SU-DHL-6 (cell line): ENCODE measurements around the gene MS4A18.

Source experiments
- EZH2phosphoT487 ChIP-seq: fragments of 200-600 bp; sonication (generic), shearing (Covaris generic); conservative IDR thresholded peaks from 2 replicates; pipeline ENCODE4 v1.6.1; 2018; ENCODE audit warnings: mild to moderate bottlenecking, antibody characterized with exemption, low read length, moderate library complexity, mixed read lengths
- TF ChIP-seq, protein P1 (sequence below): fragments of 200-600 bp; sonication (generic); IDR thresholded peaks from one replicate; pipeline ENCODE4 v1.5.1; 2017; ENCODE audit warnings: antibody characterized with exemption, mild to moderate bottlenecking, low read length, moderate library complexity; ENCODE audit not compliant: insufficient read depth, poor library complexity, severe bottlenecking

DNA sequence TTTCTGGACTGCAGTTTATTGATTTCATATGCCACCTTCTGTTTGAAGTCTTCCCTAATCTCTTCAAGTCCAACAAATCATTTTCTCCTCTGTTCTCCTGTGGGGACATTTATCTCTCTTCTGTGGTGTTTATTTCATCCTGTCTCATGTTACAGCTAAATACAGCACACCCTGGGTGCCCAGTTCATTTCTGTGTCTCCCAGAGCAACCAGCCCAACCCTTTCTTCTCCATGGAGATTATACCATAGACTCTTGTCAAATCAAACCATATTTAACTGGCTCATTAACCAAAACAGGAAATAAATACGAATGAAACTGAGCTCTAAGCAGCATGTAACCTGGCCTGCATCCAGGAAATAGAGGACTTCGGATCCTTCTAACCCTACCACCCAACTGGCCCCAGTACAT lies 25.2 kb upstream of the MS4A18 start, which contains the start of gene MS4A8:
- TF ChIP-seq, protein P1, sequence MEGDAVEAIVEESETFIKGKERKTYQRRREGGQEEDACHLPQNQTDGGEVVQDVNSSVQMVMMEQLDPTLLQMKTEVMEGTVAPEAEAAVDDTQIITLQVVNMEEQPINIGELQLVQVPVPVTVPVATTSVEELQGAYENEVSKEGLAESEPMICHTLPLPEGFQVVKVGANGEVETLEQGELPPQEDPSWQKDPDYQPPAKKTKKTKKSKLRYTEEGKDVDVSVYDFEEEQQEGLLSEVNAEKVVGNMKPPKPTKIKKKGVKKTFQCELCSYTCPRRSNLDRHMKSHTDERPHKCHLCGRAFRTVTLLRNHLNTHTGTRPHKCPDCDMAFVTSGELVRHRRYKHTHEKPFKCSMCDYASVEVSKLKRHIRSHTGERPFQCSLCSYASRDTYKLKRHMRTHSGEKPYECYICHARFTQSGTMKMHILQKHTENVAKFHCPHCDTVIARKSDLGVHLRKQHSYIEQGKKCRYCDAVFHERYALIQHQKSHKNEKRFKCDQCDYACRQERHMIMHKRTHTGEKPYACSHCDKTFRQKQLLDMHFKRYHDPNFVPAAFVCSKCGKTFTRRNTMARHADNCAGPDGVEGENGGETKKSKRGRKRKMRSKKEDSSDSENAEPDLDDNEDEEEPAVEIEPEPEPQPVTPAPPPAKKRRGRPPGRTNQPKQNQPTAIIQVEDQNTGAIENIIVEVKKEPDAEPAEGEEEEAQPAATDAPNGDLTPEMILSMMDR = no peak
- TF ChIP-seq EZH2phosphoT487 = no peak
